ENCODE data around the gene HDAC9.

Gene HDAC9

GRCh38 chr7:18577096-18577771, 81.7 kb downstream of the HDAC9 start:
- no peak overlapping the region for H3K4me3 ChIP-seq (replicated peaks; ENCODE audit: low read depth, low read length)
- TF ChIP-seq CTCF (IDR thresholded peaks at IDR 0.05; ENCODE audit: insufficient read depth, low read length, poor library complexity, severe bottlenecking), result no peak
- DNase-seq (ENCODE audit: extremely low read depth, insufficient read length), result no peak
- H3K36me3 ChIP-seq (ENCODE audit: control insufficient read depth, insufficient read depth, low read length), result peaks cover 9% of the 10 kb centered on the region
- no peaks in the 10 kb centered on the region for H3K27me3 ChIP-seq (replicated peaks; ENCODE audit: control insufficient read depth, insufficient read depth, low read length)

- no peak for DNase-seq (ENCODE audit: extremely low read depth, insufficient read length)
- H3K27me3 ChIP-seq (replicated peaks; ENCODE audit: control insufficient read depth, insufficient read depth, low read length), result no peaks in the 10 kb centered on the region
Observed at GRCh38 chr7:18579698-18580097, 84.1 kb downstream of the HDAC9 start.

GRCh38 chr7:18580950-18581349, 85.4 kb downstream of the HDAC9 start:
- Histone ChIP-seq H3K4me3 (replicated peaks; ENCODE audit: low read depth, low read length) (no peak overlapping the region), H3K27me3 (replicated peaks; ENCODE audit: control insufficient read depth, insufficient read depth, low read length) (no peaks in the 10 kb centered on the region), H3K36me3 (ENCODE audit: control insufficient read depth, insufficient read depth, low read length) (peaks cover 2% of the 10 kb centered on the region)
- no peak for DNase-seq (ENCODE audit: extremely low read depth, insufficient read length)
- TF ChIP-seq CTCF (IDR thresholded peaks at IDR 0.05; ENCODE audit: insufficient read depth, low read length, poor library complexity, severe bottlenecking), result no peak

More at GRCh38 chr7:18579698-18580097, 84.1 kb downstream of the HDAC9 start:
- Histone ChIP-seq H3K36me3 (ENCODE audit: control insufficient read depth, insufficient read depth, low read length) (peaks cover 1% of the 10 kb centered on the region; the same call in 1 of the 2 replicates), H3K4me3 (replicated peaks; ENCODE audit: low read depth, low read length) (no peak overlapping the region)
- TF ChIP-seq CTCF (IDR thresholded peaks at IDR 0.05; ENCODE audit: insufficient read depth, low read length, poor library complexity, severe bottlenecking), result no peak

GRCh38 chr7:18583305-18583704, 87.8 kb downstream of the HDAC9 start:
- H3K4me3 ChIP-seq (replicated peaks; ENCODE audit: low read depth, low read length), result no peak overlapping the region
- no peak for DNase-seq (ENCODE audit: extremely low read depth, insufficient read length)
- H3K36me3 ChIP-seq (ENCODE audit: control insufficient read depth, insufficient read depth, low read length), result peaks cover 2% of the 10 kb centered on the region
- H3K27me3 ChIP-seq (replicated peaks; ENCODE audit: control insufficient read depth, insufficient read depth, low read length), result no peaks in the 10 kb centered on the region
- TF ChIP-seq CTCF (IDR thresholded peaks at IDR 0.05; ENCODE audit: insufficient read depth, low read length, poor library complexity, severe bottlenecking), result no peak

- peaks cover 6% of the 10 kb centered on the region for H3K36me3 ChIP-seq (ENCODE audit: control insufficient read depth, insufficient read depth, low read length)
- TF ChIP-seq CTCF (IDR thresholded peaks at IDR 0.05; ENCODE audit: insufficient read depth, low read length, poor library complexity, severe bottlenecking), result no peak
- no peak overlapping the region for H3K4me3 ChIP-seq (replicated peaks; ENCODE audit: low read depth, low read length)
- H3K27me3 ChIP-seq (replicated peaks; ENCODE audit: control insufficient read depth, insufficient read depth, low read length), result no peaks in the 10 kb centered on the region
- no peak for DNase-seq (ENCODE audit: extremely low read depth, insufficient read length)
Observed at GRCh38 chr7:18590241-18590640, 94.7 kb downstream of the HDAC9 start.
